OCI-LY3 (cell line): ENCODE measurements around the gene LYPD3.

Experiments used
- H2AFZ ChIP-seq: fragments of 200-600, 300-600 bp; shearing (Covaris generic); 2 replicates; pipeline ENCODE4 v1.6.0; 2014; ENCODE audit warnings: antibody characterized with exemption, low read depth, low read length
- H3K27ac ChIP-seq: fragments of 200-600, 300-600 bp; sonication (generic); 2 replicates; pipeline ENCODE4 v1.5.1; 2014; ENCODE audit warnings: mild to moderate bottlenecking, low read length, moderate library complexity, mixed read lengths
- H3K27me3 ChIP-seq: fragments of 200-600, 300-600 bp; sonication (generic); 2 replicates; pipeline ENCODE4 v1.6.1; 2014; ENCODE audit warnings: low read depth, low read length, mixed read lengths
- H3K36me3 ChIP-seq: fragments of 200-600, 300-600 bp; sonication (generic); replicated peaks from 2 replicates; pipeline ENCODE3; 2014; ENCODE audit warnings: low read depth, low read length, mixed read lengths
- H3K4me1 ChIP-seq: fragments of 300-600, 200-600 bp; sonication (generic); 2 replicates; pipeline ENCODE4 v1.6.1; 2014; ENCODE audit warnings: low read length, mixed read lengths
- H3K4me2 ChIP-seq: fragments of 200-600, 300-600 bp; sonication (generic); 2 replicates; pipeline ENCODE4 v1.6.1; 2014; ENCODE audit warnings: low read length, mixed read lengths
- H3K4me3 ChIP-seq: fragments of 300-600, 200-600 bp; sonication (generic); 2 replicates; pipeline ENCODE4 v1.5.1; 2014; ENCODE audit warnings: antibody characterized with exemption, mild to moderate bottlenecking, low read length, moderate library complexity
- H3K79me2 ChIP-seq: fragments of 300-600, 200-600 bp; shearing (Covaris generic); 2 replicates; pipeline ENCODE4 v1.6.1; 2014; ENCODE audit warnings: mild to moderate bottlenecking, low read length, mixed read lengths
- H3K9ac ChIP-seq: fragments of 300-600, 200-600 bp; shearing (Covaris generic); 2 replicates; pipeline ENCODE4 v1.6.0; 2014; ENCODE audit warnings: mild to moderate bottlenecking, low read length, moderate library complexity
- H3K9me3 ChIP-seq: fragments of 200-600, 300-600 bp; shearing (Covaris generic); 2 replicates; pipeline ENCODE4 v1.6.1; 2014; ENCODE audit warnings: low read length, mixed read lengths; ENCODE audit not compliant: insufficient read depth
- H4K20me1 ChIP-seq: fragments of 200-600, 300-600 bp; sonication (generic); 2 replicates; pipeline ENCODE4 v1.6.1; 2016; ENCODE audit warnings: low read length, mixed read lengths; ENCODE audit not compliant: insufficient read depth
- EZH2phosphoT487 ChIP-seq: fragments of 200-600 bp; shearing (Covaris generic); IDR thresholded peaks from 2 replicates; pipeline ENCODE4 v1.6.1; 2018; ENCODE audit warnings: antibody characterized with exemption, mixed run types, low read depth
- TF ChIP-seq, protein P1 (sequence below): fragments of 200-600, 300-600 bp; sonication (generic); IDR thresholded peaks from 2 replicates; pipeline ENCODE4 v1.5.1; 2014; ENCODE audit warnings: antibody characterized with exemption, low read length, low read depth

The LYPD3 gene

DNA sequence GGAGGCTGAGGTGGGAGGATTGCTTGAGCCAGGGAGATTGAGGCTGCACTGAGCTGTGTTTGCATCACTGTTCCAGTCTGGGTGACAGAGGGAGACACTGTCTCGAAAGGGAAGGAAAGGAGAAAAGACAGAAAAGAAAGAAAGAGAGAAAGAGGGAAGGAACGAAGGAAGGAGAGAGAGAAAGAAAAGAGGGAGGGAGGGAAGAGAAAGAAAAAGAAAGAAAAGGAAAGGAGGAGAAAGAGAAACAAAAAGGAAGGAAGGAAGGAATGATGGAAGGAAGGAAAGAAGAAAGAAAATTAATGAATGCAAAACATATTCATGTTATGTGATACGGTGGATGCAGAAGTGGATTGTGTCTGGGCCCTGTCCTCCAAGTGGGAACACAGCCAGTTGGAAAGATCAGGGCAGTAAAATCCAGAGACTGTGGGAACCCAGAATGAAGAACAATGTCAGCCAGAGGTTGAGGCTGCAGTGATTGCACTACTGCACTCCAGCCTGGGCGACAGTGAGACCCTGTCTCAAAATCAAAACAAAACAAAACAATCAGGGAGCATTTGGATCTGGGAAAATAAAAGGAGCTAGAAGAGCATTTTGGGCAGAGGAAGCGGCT lies 32.9 kb upstream of the LYPD3 start:
- H3K27ac ChIP-seq: no peak overlapping the region
- H3K9ac ChIP-seq: no peak overlapping the region
- no peaks in the 10 kb centered on the region for H3K9me3 ChIP-seq
- no peak for TF ChIP-seq EZH2phosphoT487
- TF ChIP-seq, protein P1, sequence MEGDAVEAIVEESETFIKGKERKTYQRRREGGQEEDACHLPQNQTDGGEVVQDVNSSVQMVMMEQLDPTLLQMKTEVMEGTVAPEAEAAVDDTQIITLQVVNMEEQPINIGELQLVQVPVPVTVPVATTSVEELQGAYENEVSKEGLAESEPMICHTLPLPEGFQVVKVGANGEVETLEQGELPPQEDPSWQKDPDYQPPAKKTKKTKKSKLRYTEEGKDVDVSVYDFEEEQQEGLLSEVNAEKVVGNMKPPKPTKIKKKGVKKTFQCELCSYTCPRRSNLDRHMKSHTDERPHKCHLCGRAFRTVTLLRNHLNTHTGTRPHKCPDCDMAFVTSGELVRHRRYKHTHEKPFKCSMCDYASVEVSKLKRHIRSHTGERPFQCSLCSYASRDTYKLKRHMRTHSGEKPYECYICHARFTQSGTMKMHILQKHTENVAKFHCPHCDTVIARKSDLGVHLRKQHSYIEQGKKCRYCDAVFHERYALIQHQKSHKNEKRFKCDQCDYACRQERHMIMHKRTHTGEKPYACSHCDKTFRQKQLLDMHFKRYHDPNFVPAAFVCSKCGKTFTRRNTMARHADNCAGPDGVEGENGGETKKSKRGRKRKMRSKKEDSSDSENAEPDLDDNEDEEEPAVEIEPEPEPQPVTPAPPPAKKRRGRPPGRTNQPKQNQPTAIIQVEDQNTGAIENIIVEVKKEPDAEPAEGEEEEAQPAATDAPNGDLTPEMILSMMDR: no peak
- peaks cover 7% of the 10 kb centered on the region for H3K4me1 ChIP-seq
- no peak overlapping the region for H3K4me3 ChIP-seq
- peaks cover 18% of the 10 kb centered on the region for H3K79me2 ChIP-seq
- H3K4me2 ChIP-seq: no peak overlapping the region
- no peaks in the 10 kb centered on the region for H3K27me3 ChIP-seq
- H2AFZ ChIP-seq: no peak overlapping the region
- peaks cover 70% of the 10 kb centered on the region for H3K36me3 ChIP-seq
- H4K20me1 ChIP-seq: peaks cover 22% of the 10 kb centered on the region; the same call in 1 of the 2 replicates

DNA sequence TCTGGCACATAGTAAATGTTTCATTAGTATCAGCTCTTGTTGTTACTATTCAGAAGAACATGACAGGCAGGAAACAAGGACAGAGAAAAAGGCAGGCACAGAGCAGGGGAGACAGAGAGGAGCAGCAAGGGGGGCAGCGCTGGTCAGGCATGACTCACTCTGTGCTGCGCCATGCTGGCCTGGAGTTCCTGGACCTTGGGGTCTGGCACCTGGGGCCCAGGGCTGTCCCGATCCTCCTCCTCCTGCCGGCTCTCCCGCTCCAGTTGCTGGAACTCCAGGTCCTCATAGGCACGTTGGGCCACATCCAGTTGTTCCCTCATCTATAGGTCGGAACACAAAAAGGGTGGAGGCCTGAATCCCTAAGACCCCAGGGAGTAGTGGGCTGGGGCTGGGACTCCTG lies 31.6 kb upstream of the LYPD3 start:
- H3K79me2 ChIP-seq: peaks cover 4% of the 10 kb centered on the region

DNA sequence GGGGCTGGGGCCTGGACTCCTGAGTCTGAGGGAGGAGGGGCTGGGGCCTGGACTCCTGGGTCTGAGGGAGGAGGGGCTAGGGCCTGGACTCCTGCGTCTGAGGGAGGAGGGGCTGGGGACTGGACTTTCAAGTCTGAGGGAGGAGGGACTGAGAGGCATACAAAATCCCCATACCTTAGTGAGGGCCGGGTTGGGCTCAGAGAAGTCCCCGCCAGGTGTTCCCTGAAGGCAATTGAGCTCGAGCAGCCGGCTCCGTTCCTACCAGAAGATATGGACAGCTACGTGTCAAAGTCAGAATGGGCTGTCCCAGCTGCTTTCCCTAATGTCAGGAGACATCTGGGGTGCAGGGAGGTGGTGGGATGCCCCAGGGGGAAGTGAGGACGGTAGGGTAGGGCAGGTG lies 29.7 kb upstream of the LYPD3 start:
- Histone ChIP-seq H3K79me2 (no peaks in the 10 kb centered on the region), H3K27ac (no peak overlapping the region), H4K20me1 (peaks cover 17% of the 10 kb centered on the region; the same call in 1 of the 2 replicates), H3K9me3 (no peaks in the 10 kb centered on the region), H3K9ac (no peak overlapping the region), H3K36me3 (peaks cover 61% of the 10 kb centered on the region), H3K4me3 (no peak overlapping the region), H3K27me3 (no peaks in the 10 kb centered on the region), H3K4me2 (no peak overlapping the region), H2AFZ (no peak overlapping the region), H3K4me1 (no peaks in the 10 kb centered on the region)
- no peak for TF ChIP-seq EZH2phosphoT487
- TF ChIP-seq, protein P1: no peak

More for the DNA sequence above, 31.6 kb upstream of the LYPD3 start:
- H4K20me1 ChIP-seq: peaks cover 22% of the 10 kb centered on the region; the same call in 1 of the 2 replicates
- no peaks in the 10 kb centered on the region for H3K4me1 ChIP-seq
- no peaks in the 10 kb centered on the region for H3K27me3 ChIP-seq
- H3K9ac ChIP-seq: no peak overlapping the region
- H3K36me3 ChIP-seq: peaks cover 61% of the 10 kb centered on the region
- no peak overlapping the region for H3K4me2 ChIP-seq
- H3K4me3 ChIP-seq: no peak overlapping the region
- TF ChIP-seq, protein P1: no peak
- TF ChIP-seq EZH2phosphoT487: no peak
- no peaks in the 10 kb centered on the region for H3K9me3 ChIP-seq
- no peak overlapping the region for H2AFZ ChIP-seq
- H3K27ac ChIP-seq: no peak overlapping the region

DNA sequence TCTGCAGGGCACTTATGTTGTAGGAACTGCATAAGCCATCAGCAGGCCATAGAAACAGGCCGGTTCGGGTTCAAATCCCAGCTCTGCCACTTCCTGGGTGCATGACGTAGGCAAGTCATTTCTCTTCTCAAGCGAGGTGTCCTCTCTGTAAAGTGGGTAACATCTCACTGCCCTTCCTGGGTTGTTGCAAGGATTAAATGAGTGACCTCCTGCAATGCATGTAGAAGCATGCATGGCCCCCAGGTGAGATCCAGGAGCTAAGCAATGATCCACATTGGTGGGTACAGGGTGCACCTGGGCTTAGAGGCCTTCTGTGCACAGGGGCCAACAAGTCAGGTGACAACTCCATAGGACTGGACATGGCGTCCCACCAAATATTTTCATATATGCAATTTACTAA lies 25.4 kb upstream of the LYPD3 start:
- H3K27ac ChIP-seq: no peak overlapping the region
- H3K4me3 ChIP-seq: no peak overlapping the region
- no peaks in the 10 kb centered on the region for H3K79me2 ChIP-seq
- TF ChIP-seq, protein P1: no peak
- no peak for TF ChIP-seq EZH2phosphoT487
- H3K36me3 ChIP-seq: peaks cover 52% of the 10 kb centered on the region
- no peak overlapping the region for H2AFZ ChIP-seq
- no peak overlapping the region for H3K4me2 ChIP-seq
- no peak overlapping the region for H3K9ac ChIP-seq
- peaks cover 23% of the 10 kb centered on the region for H3K4me1 ChIP-seq
- H4K20me1 ChIP-seq: 0 out of 2 replicates have a peak, but pooled peaks cover 4% of the 10 kb centered on the region
- no peaks in the 10 kb centered on the region for H3K9me3 ChIP-seq
- H3K27me3 ChIP-seq: no peaks in the 10 kb centered on the region
